Measurements from ENCODE around the gene EOLA1.

EOLA1 gene

GRCh38 chrX:149512225-149512885 lies 28.5 kb upstream of the EOLA1 start:
- H3K36me3 Mint-ChIP-seq (ENCODE audit: low read depth) = peaks cover 4% of the 10 kb centered on the region
- no peak overlapping the region for H3K4me3 Mint-ChIP-seq
- H3K9me3 Mint-ChIP-seq = peaks cover 11% of the 10 kb centered on the region
- peak in 2 of 3 experiments; percentile 21 to 36 for TF ChIP-seq CTCF (IDR thresholded peaks at IDR 0.05; ENCODE audit: unreplicated experiment in 3 of 3)
- peaks cover 5% of the 10 kb centered on the region for H3K4me1 Mint-ChIP-seq
- H3K27me3 Mint-ChIP-seq (ENCODE audit: low read depth) = peaks cover 5% of the 10 kb centered on the region
- no peak overlapping the region for H3K27ac Mint-ChIP-seq

- TF ChIP-seq CTCF (IDR thresholded peaks at IDR 0.05; ENCODE audit: unreplicated experiment in 3 of 3) = no peak
- H3K9me3 Mint-ChIP-seq = peaks cover 17% of the 10 kb centered on the region
- no peak overlapping the region for H3K4me3 Mint-ChIP-seq
- H3K27me3 Mint-ChIP-seq (ENCODE audit: low read depth) = no peaks in the 10 kb centered on the region
- no peak overlapping the region for H3K27ac Mint-ChIP-seq
- H3K4me1 Mint-ChIP-seq = peaks cover 5% of the 10 kb centered on the region
- peaks cover 4% of the 10 kb centered on the region for H3K36me3 Mint-ChIP-seq (ENCODE audit: low read depth)
Observed at GRCh38 chrX:149513825-149514428, 26.9 kb upstream of the EOLA1 start.

GRCh38 chrX:149515954-149516602 lies 24.7 kb upstream of the EOLA1 start:
- H3K27ac Mint-ChIP-seq = no peak overlapping the region
- TF ChIP-seq CTCF (IDR thresholded peaks at IDR 0.05; ENCODE audit: unreplicated experiment in 3 of 3) = no peak
- no peaks in the 10 kb centered on the region for H3K4me1 Mint-ChIP-seq
- H3K27me3 Mint-ChIP-seq (ENCODE audit: low read depth) = no peaks in the 10 kb centered on the region
- no peak overlapping the region for H3K4me3 Mint-ChIP-seq
- peaks cover 4% of the 10 kb centered on the region for H3K36me3 Mint-ChIP-seq (ENCODE audit: low read depth)
- H3K9me3 Mint-ChIP-seq = peaks cover 20% of the 10 kb centered on the region

- H3K27ac Mint-ChIP-seq = no peak overlapping the region
- peaks cover 4% of the 10 kb centered on the region for H3K36me3 Mint-ChIP-seq (ENCODE audit: low read depth)
- H3K4me3 Mint-ChIP-seq = no peak overlapping the region
- H3K9me3 Mint-ChIP-seq = peaks cover 20% of the 10 kb centered on the region
- H3K4me1 Mint-ChIP-seq = no peaks in the 10 kb centered on the region
- peaks cover 4% of the 10 kb centered on the region for H3K27me3 Mint-ChIP-seq (ENCODE audit: low read depth)
- TF ChIP-seq CTCF (IDR thresholded peaks at IDR 0.05; ENCODE audit: unreplicated experiment in 3 of 3) = no peak
Observed at GRCh38 chrX:149516604-149517003, 24.2 kb upstream of the EOLA1 start.

- H3K4me3 Mint-ChIP-seq = no peak overlapping the region
- H3K4me1 Mint-ChIP-seq = no peaks in the 10 kb centered on the region
- H3K9me3 Mint-ChIP-seq = peaks cover 20% of the 10 kb centered on the region
- TF ChIP-seq CTCF (IDR thresholded peaks at IDR 0.05; ENCODE audit: unreplicated experiment in 3 of 3) = no peak
- H3K27me3 Mint-ChIP-seq (ENCODE audit: low read depth) = peaks cover 4% of the 10 kb centered on the region
- H3K27ac Mint-ChIP-seq = no peak overlapping the region
- H3K36me3 Mint-ChIP-seq (ENCODE audit: low read depth) = peaks cover 4% of the 10 kb centered on the region
Observed at GRCh38 chrX:149517308-149517707, 23.5 kb upstream of the EOLA1 start.

Measured in nephron (organoid).